ENCODE data around the gene LCA5. TPM values are rescaled to one million over a fixed set of nuclear protein-coding genes. Genes with fewer than 3 reads are reported as not detected.

The LCA5 gene
- total and polyA plus RNA-seq, 7 donors, result 0.48 to 2.7 (median 1.1) TPM

DNA sequence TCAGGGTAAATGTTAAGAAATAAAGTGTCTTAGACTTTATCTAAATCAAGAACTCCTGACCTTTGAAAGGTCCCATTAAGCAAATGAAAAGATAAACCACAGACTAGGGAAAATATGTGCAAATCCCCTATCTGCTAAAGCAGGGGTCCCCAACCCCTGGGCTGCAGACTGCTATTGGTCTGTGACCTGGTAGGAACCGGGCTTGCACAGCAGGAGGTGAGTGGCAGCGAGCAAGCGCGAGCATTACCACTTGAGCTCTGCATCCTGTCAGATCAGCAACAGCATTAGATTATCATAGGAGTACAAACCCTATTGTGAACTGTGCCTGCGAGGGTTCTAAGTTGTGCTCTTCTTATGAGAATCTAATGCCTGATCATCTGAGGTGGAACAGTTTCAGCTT is 42.4 kb downstream of the LCA5 start:
- H3K4me3 ChIP-seq, result no peak overlapping the region
- H3K27me3 ChIP-seq (ENCODE audit: insufficient read depth in 3 of 3, low read length in 2 of 3), result no peaks in the 10 kb centered on the region
- no peak overlapping the region for H3K27ac ChIP-seq
- H3K9me3 ChIP-seq, result no peaks in the 10 kb centered on the region
- peaks cover 0 to 12% of the 10 kb centered on the region in 2 donors for H3K36me3 ChIP-seq (ENCODE audit: insufficient read depth in 1 of 2, low read depth in 1 of 2)
- no peaks in the 10 kb centered on the region for H3K4me1 ChIP-seq
- no peak for DNase-seq
- TF ChIP-seq CTCF (IDR thresholded peaks at IDR 0.05), result no peak
- ATAC-seq, result no peak
- intact Hi-C loops (cut with DNase I), result no loop called here
- 69 to 83% (median 78%) methylated on average over 5 of the region's 5 CpGs for WGBS, 3 donors

GRCh38 chr6:79470728-79471127 is 66.5 kb downstream of the LCA5 start:
- DNase-seq (no peak), ATAC-seq (no peak)
- Histone ChIP-seq H3K27ac (no peak overlapping the region), H3K4me1 (no peaks in the 10 kb centered on the region), H3K4me3 (no peak overlapping the region), H3K36me3 (ENCODE audit: insufficient read depth in 1 of 2, low read depth in 1 of 2) (no peaks in the 10 kb centered on the region), H3K9me3 (no peaks in the 10 kb centered on the region), H3K27me3 (ENCODE audit: insufficient read depth in 3 of 3, low read length in 2 of 3) (no peaks in the 10 kb centered on the region)
- intact Hi-C loops (cut with DNase I), result no loop called here
- TF ChIP-seq CTCF (IDR thresholded peaks at IDR 0.05), result no peak

GRCh38 chr6:79469376-79470246 is 67.6 kb downstream of the LCA5 start:
- no peaks in the 10 kb centered on the region for H3K4me1 ChIP-seq
- no peaks in the 10 kb centered on the region for H3K36me3 ChIP-seq (ENCODE audit: insufficient read depth in 1 of 2, low read depth in 1 of 2)
- ATAC-seq (no peak), DNase-seq (no peak)
- no peak for TF ChIP-seq CTCF (IDR thresholded peaks at IDR 0.05)
- no peak overlapping the region for H3K27ac ChIP-seq
- H3K27me3 ChIP-seq (ENCODE audit: insufficient read depth in 3 of 3, low read length in 2 of 3), result no peaks in the 10 kb centered on the region
- intact Hi-C loops (cut with DNase I), result no loop called here
- no peak overlapping the region for H3K4me3 ChIP-seq
- H3K9me3 ChIP-seq, result no peaks in the 10 kb centered on the region
- WGBS, 3 donors, result 19 to 40% (median 33%) methylated on average over 5 of the region's 5 CpGs

DNA sequence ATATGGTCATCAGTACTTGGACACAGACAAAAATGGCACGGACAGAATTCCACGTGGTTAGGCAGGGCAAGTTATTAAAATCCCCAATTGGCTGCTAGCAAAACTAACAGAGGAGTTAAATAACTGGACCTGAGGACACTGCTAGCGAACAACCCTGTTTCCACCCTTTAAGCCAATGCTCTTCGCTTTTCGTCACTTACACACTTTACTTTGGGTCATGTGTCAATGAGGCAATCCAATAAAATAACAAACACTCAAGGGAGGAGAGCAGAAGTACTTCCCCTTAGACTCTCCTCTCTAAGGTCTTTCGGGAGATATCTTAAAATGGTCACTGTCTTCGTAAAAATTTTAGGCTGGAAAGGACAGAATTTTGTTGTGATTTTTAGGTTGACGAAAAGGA is 68.6 kb downstream of the LCA5 start:
- no peak for TF ChIP-seq CTCF (IDR thresholded peaks at IDR 0.05)
- no peaks in the 10 kb centered on the region for H3K27me3 ChIP-seq (ENCODE audit: insufficient read depth in 3 of 3, low read length in 2 of 3)
- H3K9me3 ChIP-seq, result no peaks in the 10 kb centered on the region
- H3K4me3 ChIP-seq, result no peak overlapping the region
- H3K36me3 ChIP-seq (ENCODE audit: insufficient read depth in 1 of 2, low read depth in 1 of 2), result no peaks in the 10 kb centered on the region
- WGBS, 3 donors, result 68 to 76% (median 68%) methylated on average over 8 of the region's 8 CpGs
- H3K4me1 ChIP-seq, result no peaks in the 10 kb centered on the region
- H3K27ac ChIP-seq, result no peak overlapping the region
- ATAC-seq (no peak), DNase-seq (no peak)
- intact Hi-C loops (cut with DNase I), result no loop called here

- Histone ChIP-seq H3K9me3 (no peaks in the 10 kb centered on the region), H3K36me3 (ENCODE audit: insufficient read depth in 1 of 2, low read depth in 1 of 2) (no peaks in the 10 kb centered on the region), H3K27ac (no peak overlapping the region), H3K4me3 (no peak overlapping the region), H3K27me3 (ENCODE audit: insufficient read depth in 3 of 3, low read length in 2 of 3) (no peaks in the 10 kb centered on the region), H3K4me1 (no peaks in the 10 kb centered on the region)
- TF ChIP-seq CTCF (IDR thresholded peaks at IDR 0.05), result no peak
- ATAC-seq, result no peak
- no peak for DNase-seq
- intact Hi-C loops (cut with DNase I), result no loop called here
- 22 to 38% (median 32%) methylated on average over 2 of the region's 2 CpGs for WGBS, 3 donors
Observed at GRCh38 chr6:79468116-79468515, 69.1 kb downstream of the LCA5 start.

Measured in psoas muscle (tissue), 8 donors.